ENCODE results near the gene CFAP251. TPM values are rescaled to one million over a fixed set of nuclear protein-coding genes. Genes with fewer than 3 reads are reported as not detected.

Gene CFAP251
- total RNA-seq, 4 donors from 2014 or later = 0.30 to 6.2 (median 3.4) TPM

DNA sequence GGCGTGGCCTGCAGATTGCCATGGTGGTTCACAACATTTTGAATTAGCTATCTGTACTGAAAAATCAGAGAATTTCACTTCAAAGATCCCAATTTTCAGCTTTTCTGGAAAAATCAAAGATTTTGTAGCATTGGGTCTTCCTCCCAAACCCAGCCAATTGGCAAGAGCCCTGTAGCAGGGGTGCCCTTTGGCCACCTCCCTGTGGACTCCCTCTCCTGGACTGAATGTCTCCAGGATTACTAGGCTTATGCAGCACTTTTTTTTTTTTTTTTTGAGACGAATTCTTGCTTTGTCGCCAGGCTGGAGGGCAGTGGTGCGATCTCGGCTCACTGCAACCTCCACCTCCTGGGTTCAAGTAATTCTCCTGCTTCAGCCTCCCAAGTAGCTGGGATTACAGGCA, 20.1 kb upstream of the CFAP251 start:
- no peak overlapping the region for H3K4me3 ChIP-seq (ENCODE audit: low read depth, poor library complexity, severe bottlenecking)
- no peak for TF ChIP-seq CTCF (IDR thresholded peaks at IDR 0.05)
- no peak for TF ChIP-seq POLR2A (IDR thresholded peaks at IDR 0.05)
- WGBS, 2 donors = 77 to 89% methylated on average over 5 of the region's 5 CpGs
- DNase-seq (ENCODE audit: low spot score in 2 of 2) = no peak
- intact Hi-C loops (cut with DNase I; ENCODE audit: low total_unique reads) = no loop called here

DNA sequence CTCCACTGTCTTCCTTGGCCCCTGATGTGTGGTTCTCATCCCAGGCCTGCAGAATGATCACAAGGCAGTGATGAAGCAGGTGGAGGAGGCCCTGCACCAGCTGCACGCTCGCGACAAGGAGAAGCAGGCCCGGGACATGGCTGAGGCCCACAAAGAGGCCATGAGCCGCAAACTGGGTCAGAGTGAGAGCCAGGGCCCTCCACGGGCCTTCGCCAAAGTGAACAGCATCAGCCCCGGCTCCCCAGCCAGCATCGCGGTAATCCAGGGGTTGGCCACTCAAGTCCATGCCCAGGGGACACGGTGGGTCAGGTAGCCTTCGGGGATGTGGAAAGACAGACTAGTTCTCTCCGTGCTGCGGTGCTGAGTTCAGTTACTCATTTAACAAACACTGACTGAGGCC, 18.8 kb upstream of the CFAP251 start:
- no peak for DNase-seq (ENCODE audit: low spot score in 2 of 2)
- 92 to 94% methylated on average over 14 of the region's 14 CpGs for WGBS, 2 donors
- no peak overlapping the region for H3K4me3 ChIP-seq (ENCODE audit: low read depth, poor library complexity, severe bottlenecking)
- intact Hi-C loops (cut with DNase I; ENCODE audit: low total_unique reads) = no loop called here
- TF ChIP-seq POLR2A (IDR thresholded peaks at IDR 0.05) (no peak), CTCF (IDR thresholded peaks at IDR 0.05) (no peak)

GRCh38 chr12:121903202-121903601, 15.2 kb upstream of the CFAP251 start:
- intact Hi-C loops (cut with DNase I; ENCODE audit: low total_unique reads) = no loop called here
- 91 to 97% methylated on average over 2 of the region's 2 CpGs for WGBS, 2 donors

DNA sequence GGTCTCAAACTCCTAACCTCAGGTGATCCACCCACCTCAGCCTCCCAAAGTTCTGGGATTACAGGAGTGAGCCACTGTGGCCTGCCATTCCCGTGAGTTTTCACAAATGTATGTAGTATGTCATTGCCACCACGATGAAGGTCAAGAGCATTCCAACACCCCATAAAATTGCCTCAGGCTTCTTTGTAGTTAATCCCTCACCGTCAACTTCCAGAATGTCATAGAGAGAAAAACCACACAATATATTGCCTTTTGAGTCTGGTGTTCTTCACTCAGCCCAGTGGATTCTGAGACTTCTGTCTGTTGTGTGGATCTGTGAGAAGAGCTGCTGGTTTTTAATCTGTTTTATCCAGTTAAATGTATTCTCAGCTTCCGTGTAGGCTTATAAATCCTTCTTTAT, 12.6 kb upstream of the CFAP251 start:
- DNase-seq (ENCODE audit: low spot score in 2 of 2) = no peak
- 59 to 69% methylated on average over 4 of the region's 4 CpGs for WGBS, 2 donors
- no peak overlapping the region for H3K4me3 ChIP-seq (ENCODE audit: low read depth, poor library complexity, severe bottlenecking)
- intact Hi-C loops (cut with DNase I; ENCODE audit: low total_unique reads) = no loop called here
- TF ChIP-seq CTCF (IDR thresholded peaks at IDR 0.05) (no peak), POLR2A (IDR thresholded peaks at IDR 0.05) (no peak)

More at GRCh38 chr12:121903202-121903601, 15.2 kb upstream of the CFAP251 start:
- TF ChIP-seq CTCF (IDR thresholded peaks at IDR 0.05) (no peak), POLR2A (IDR thresholded peaks at IDR 0.05) (no peak)
- H3K4me3 ChIP-seq (ENCODE audit: low read depth, poor library complexity, severe bottlenecking) = no peak overlapping the region
- no peak for DNase-seq (ENCODE audit: low spot score in 2 of 2)

- DNase-seq (ENCODE audit: low spot score in 2 of 2) = no peak
- TF ChIP-seq POLR2A (IDR thresholded peaks at IDR 0.05) (no peak), CTCF (IDR thresholded peaks at IDR 0.05) (no peak)
- intact Hi-C loops (cut with DNase I; ENCODE audit: low total_unique reads) = no loop called here
- H3K4me3 ChIP-seq (ENCODE audit: low read depth, poor library complexity, severe bottlenecking) = no peak overlapping the region
- 71 to 75% methylated on average over 2 of the region's 2 CpGs for WGBS, 2 donors
These were observed 9.7 kb upstream of the CFAP251 start for GRCh38 chr12:121908702-121909101.

GRCh38 chr12:121911824-121912585, 6.4 kb upstream of the CFAP251 start:
- intact Hi-C loops (cut with DNase I; ENCODE audit: low total_unique reads) = no loop called here
- TF ChIP-seq CTCF (IDR thresholded peaks at IDR 0.05) (no peak), POLR2A (IDR thresholded peaks at IDR 0.05) (no peak)
- H3K4me3 ChIP-seq (ENCODE audit: low read depth, poor library complexity, severe bottlenecking) = no peak overlapping the region
- DNase-seq (ENCODE audit: low spot score in 2 of 2) = no peak
- 83 to 85% methylated on average over 14 of the region's 14 CpGs for WGBS, 2 donors

Measured in lower leg skin (tissue), 4 donors.